ENCODE data around the gene PDP2. TPM values are rescaled to one million over a fixed set of nuclear protein-coding genes. Genes with fewer than 3 reads are reported as not detected.

PDP2 gene
- total and polyA plus RNA-seq, 9 of the 15 experiments (the other 6 are each of a cell fraction or from before 2014, with no cell fraction given): 2.5 to 24.3 (median 7.2) TPM

- ChIA-PET POLR2A (interaction anchor here (0.9 to 2.4 kb wide), 2 partner anchors 19 to 59 kb away, joined by 3 to 10 read pairs; no protein-coding TSS in a partner anchor), CTCF (ENCODE audit: low intra/inter-chr PET ratio) (no interaction called here)
- no peak for ATAC-seq
- Histone ChIP-seq H4K20me1 (replicated peaks; ENCODE audit: control insufficient read depth, insufficient read depth, low read length) (no peaks in the 10 kb centered on the region), H3K4me1 (replicated peaks in 1 of 2; ENCODE audit: control insufficient read depth in 2 of 2, insufficient read depth in 2 of 2, low read length in 2 of 2) (peaks cover 13 to 29% of the 10 kb centered on the region in 2 experiments; a peak in 4 of 5 replicates), H3K4me3 (no peak overlapping the region), H3K79me2 (ENCODE audit: control insufficient read depth, insufficient read depth, low read length) (no peaks in the 10 kb centered on the region), H3K27ac (ENCODE audit: extremely low read depth, low read depth, low read length) (no peak overlapping the region), H3K9me3 (replicated peaks; ENCODE audit: control insufficient read depth, insufficient read depth, low read depth, low read length) (no peaks in the 10 kb centered on the region), H3K9me1 (ENCODE audit: control insufficient read depth, insufficient read depth, low read length) (no peaks in the 10 kb centered on the region), H3K9ac (ENCODE audit: insufficient read depth in 1 of 2, low read depth in 2 of 2, low read length in 2 of 2) (no peak overlapping the region), H2AFZ (ENCODE audit: low read depth, low read length) (no peak overlapping the region), H3K36me3 (ENCODE audit: control insufficient read depth, insufficient read depth, low read length) (no peaks in the 10 kb centered on the region), H3K4me2 (ENCODE audit: insufficient read depth, low read length) (no peak overlapping the region), H3K27me3 (ENCODE audit: control insufficient read depth in 2 of 2, insufficient read depth in 2 of 2, low read length in 2 of 2) (peaks cover 0 to 9% of the 10 kb centered on the region in 2 experiments; a peak in 2 of 5 replicates)
- intact Hi-C loops (cut with micrococcal nuclease) (no loop called here), in situ Hi-C loops (cut with MboI) (no loop called here)
- DNase-seq (ENCODE audit: extremely low read depth in 1 of 4, low spot score in 3 of 4): no peak
- 50% methylated on average over 9 of the region's 14 CpGs for WGBS (ENCODE audit: insufficient coverage, low coverage, missing lambda C conversion rate)
- BruUV-seq (replicated peaks): no TSS peak
- no peak for FAIRE-seq
- TF ChIP-seq ERF (CRISPR knock-in tag; IDR thresholded peaks at IDR 0.05): no peak
- TF ChIP-seq ATF1 (CRISPR knock-in tag; IDR thresholded peaks at IDR 0.05): no peak
- no peak for TF ChIP-seq ATF1 (tag; IDR thresholded peaks at IDR 0.05)
- no peak for TF ChIP-seq MECOM (CRISPR knock-in tag; IDR thresholded peaks at IDR 0.05)
- no peak for TF ChIP-seq RHOXF2B (CRISPR knock-in tag; conservative IDR thresholded peaks at IDR 0.05)
- TF ChIP-seq ZNF583 (CRISPR knock-in tag; IDR thresholded peaks at IDR 0.05): no peak
- TF ChIP-seq DLX4 (CRISPR knock-in tag; IDR thresholded peaks at IDR 0.05): no peak
- peak; percentile 65 for TF ChIP-seq ADNP (tag; IDR thresholded peaks at IDR 0.05)
- TF ChIP-seq FOXM1 (IDR thresholded peaks at IDR 0.05; ENCODE audit: low read depth): no peak
- no peak for TF ChIP-seq FOXM1 (CRISPR knock-in tag; IDR thresholded peaks at IDR 0.05; ENCODE audit: low read depth)
- TF ChIP-seq KDM1A (IDR thresholded peaks at IDR 0.05): peak; percentile 68 to 71
- no peak for TF ChIP-seq PTRF (tag; IDR thresholded peaks at IDR 0.05)
- TF ChIP-seq BCLAF1 (IDR thresholded peaks at IDR 0.05; ENCODE audit: borderline replicate concordance in 1 of 2, control insufficient read depth in 1 of 2, low read depth in 2 of 2, low read length in 1 of 2): no peak
- no peak for TF ChIP-seq ARID4B (CRISPR knock-in tag; IDR thresholded peaks at IDR 0.05)
- TF ChIP-seq TEAD1 (CRISPR knock-in tag; IDR thresholded peaks at IDR 0.05): no peak
These were observed 28.6 kb downstream of the PDP2 start for GRCh38 chr16:66908762-66909559.

Measured in K562 (cell line).